Spinal cord (tissue), 10 donors: Measurements from ENCODE around the gene CLTA. TPM values are rescaled to one million over a fixed set of nuclear protein-coding genes. Genes with fewer than 3 reads are reported as not detected.
"Not testable (repeated sequence)": the region's sequence is repeated elsewhere in the genome, so short reads cannot be mapped to it uniquely, and the experiment has no call there.

Experiments
- DNase-seq, 6 donors: peaks; one replicate each; pipeline versions ENCODE4 v3.0.0 to v3.0.0-alpha.2; 2013 to 2015; ENCODE audit warnings: low spot score in 6 of 6, low read depth in 4 of 6
- H3K27ac ChIP-seq: one replicate; pipeline ENCODE4 v1.5.1; 2013; ENCODE audit warnings: low read depth, low read length, control low read depth
- H3K27me3 ChIP-seq: one replicate; pipeline ENCODE4 v1.6.1; 2013; ENCODE audit warnings: low read length; ENCODE audit not compliant: control insufficient read depth, insufficient read depth
- H3K36me3 ChIP-seq: one replicate; pipeline ENCODE4 v1.6.1; 2013; ENCODE audit warnings: low read length; ENCODE audit not compliant: control insufficient read depth, insufficient read depth
- H3K4me1 ChIP-seq: one replicate; pipeline ENCODE4 v1.6.1; 2013; ENCODE audit warnings: low read length; ENCODE audit not compliant: control insufficient read depth, insufficient read depth
- H3K4me3 ChIP-seq: one replicate; pipeline ENCODE4 v1.5.1; 2013; ENCODE audit warnings: low read depth, low read length, control low read depth
- H3K9me3 ChIP-seq: one replicate; pipeline ENCODE4 v1.6.1; 2013; ENCODE audit warnings: low read length; ENCODE audit not compliant: control insufficient read depth, insufficient read depth
- WGBS: methylation state at CpG from one replicate; pipeline ENCODE4 v1.1.5; 2013; ENCODE audit warnings: missing lambda C conversion rate; ENCODE audit not compliant: insufficient coverage; 5-methylcytosine and 5-hydroxymethylcytosine counted together
- polyA plus RNA-seq, 2 donors: library from polyadenylated mRNA; unstranded; fragments of 120-200 nt; gene quantifications; one replicate each; pipeline ENCODE4 v1.2.1, GENCODE V29; 2013; ENCODE audit not compliant: insufficient read length in 2 of 2
- total RNA-seq, 2 donors: library from RNA; depleted of rRNA in 1 of 2; stranded (reverse); fragments of 120-200 nt in 1 of 2; fragments of >200 nt in 1 of 2; gene quantifications; one replicate each; pipeline versions ENCODE4 v1.2.3 to v1.2.4, GENCODE V29; 2013 to 2014
- donor health status: healthy.

The CLTA gene
- total and polyA plus RNA-seq, 4 donors = 136 to 251 (median 236) TPM

DNA sequence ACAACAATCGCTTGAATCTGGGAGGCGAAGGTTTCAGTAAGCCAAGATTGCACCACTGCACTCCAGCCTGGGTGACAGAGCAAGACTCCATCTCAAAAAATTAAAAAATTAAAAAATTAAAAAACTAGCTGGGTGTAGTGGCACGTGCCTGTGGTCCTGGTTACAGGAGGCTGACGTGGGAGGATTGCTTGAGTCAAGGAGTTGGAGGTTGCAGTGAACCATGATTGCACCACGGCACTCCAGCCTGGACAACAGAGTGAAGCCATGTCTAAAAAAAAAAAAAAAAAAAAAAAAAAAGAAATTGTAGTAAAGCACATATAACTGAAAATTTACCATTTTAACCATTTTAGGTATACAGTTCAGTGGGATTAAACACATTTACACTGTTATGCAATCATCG lies 34.6 kb upstream of the CLTA start:
- WGBS = 100% methylated on average over 3 of the region's 6 CpGs
- no peak overlapping the region for H3K27ac ChIP-seq
- H3K4me3 ChIP-seq = no peak overlapping the region
- no peak for DNase-seq
- H3K9me3 ChIP-seq = no peaks in the 10 kb centered on the region
- H3K36me3 ChIP-seq = peaks cover 9% of the 10 kb centered on the region
- H3K4me1 ChIP-seq = peaks cover 16% of the 10 kb centered on the region
- no peaks in the 10 kb centered on the region for H3K27me3 ChIP-seq

DNA sequence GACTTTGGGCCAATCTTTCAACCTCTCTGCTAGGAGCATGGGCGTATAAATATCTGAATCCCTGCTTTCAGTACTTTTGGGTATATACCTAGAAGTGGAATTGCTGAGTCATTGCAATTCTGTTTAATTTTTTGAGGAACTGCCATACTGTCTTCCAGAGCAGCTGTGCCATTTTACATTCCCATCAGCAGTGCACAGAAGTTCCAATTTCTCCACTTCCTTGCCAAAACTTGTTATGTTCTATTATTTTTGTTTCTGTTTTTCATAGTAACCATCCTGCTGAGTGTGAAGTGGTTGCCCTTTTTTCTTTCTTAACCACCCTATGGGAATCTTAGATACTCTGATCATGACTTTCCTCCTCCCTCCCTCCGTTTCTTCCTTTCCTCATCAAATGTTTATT lies 32.6 kb upstream of the CLTA start:
- H3K27ac ChIP-seq = no peak overlapping the region
- DNase-seq = no peak
- H3K4me1 ChIP-seq = peaks cover 18% of the 10 kb centered on the region
- H3K9me3 ChIP-seq = no peaks in the 10 kb centered on the region
- H3K4me3 ChIP-seq = no peak overlapping the region
- no peaks in the 10 kb centered on the region for H3K27me3 ChIP-seq
- no peaks in the 10 kb centered on the region for H3K36me3 ChIP-seq
- no CpG with 5 or more reads among the region's 2 CpGs for WGBS

DNA sequence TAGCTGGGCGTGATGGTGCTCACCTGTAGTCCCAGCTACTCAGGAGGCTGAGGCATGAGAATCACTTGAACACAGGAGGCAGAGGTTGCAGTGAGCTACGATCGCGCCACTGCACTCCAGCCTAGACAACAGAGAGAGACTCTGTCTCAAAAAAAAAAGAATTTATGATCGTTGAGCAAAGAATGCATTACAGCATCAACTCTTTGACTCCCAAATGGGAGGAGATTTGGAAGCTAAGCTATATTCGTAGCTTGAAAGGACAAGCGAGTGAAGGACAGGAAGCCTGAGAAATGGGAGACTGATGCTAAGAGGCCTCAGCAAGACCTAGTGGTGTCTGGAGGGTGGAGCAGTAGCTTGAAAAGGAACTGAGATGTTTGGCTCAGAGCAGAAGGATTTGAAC lies 31.8 kb upstream of the CLTA start:
- Histone ChIP-seq H3K27ac (no peak overlapping the region), H3K9me3 (no peaks in the 10 kb centered on the region), H3K27me3 (no peaks in the 10 kb centered on the region), H3K36me3 (no peaks in the 10 kb centered on the region), H3K4me1 (peaks cover 26% of the 10 kb centered on the region), H3K4me3 (no peak overlapping the region)
- DNase-seq = no peak
- whole genome bisulfite sequencing = 92% methylated on average over 3 of the region's 7 CpGs

DNA sequence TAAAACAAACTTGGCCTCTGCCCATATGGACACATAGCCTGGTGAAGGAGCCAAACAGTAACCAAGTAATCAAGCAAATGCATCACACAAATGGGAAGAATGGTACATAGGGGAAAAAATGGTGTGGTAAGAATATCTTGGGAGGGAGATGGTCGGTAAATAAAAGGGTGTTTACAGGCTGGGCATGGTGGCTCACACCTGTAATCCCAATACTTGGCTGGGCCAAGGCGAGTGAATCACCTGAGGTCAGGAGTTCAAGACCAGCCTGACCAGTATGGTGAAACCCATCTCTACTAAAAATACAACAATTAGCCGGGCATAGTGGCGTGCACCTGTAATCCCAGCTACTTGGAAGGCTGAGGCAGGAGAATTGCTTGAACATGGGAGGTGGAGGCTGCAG lies 31.2 kb upstream of the CLTA start:
- not testable (repeated sequence) for H3K36me3 ChIP-seq, H3K27ac ChIP-seq, H3K27me3 ChIP-seq, H3K4me3 ChIP-seq, DNase-seq, H3K9me3 ChIP-seq
- peaks cover 31% of the 10 kb centered on the region for H3K4me1 ChIP-seq
- WGBS = 92% methylated on average over 2 of the region's 4 CpGs

DNA sequence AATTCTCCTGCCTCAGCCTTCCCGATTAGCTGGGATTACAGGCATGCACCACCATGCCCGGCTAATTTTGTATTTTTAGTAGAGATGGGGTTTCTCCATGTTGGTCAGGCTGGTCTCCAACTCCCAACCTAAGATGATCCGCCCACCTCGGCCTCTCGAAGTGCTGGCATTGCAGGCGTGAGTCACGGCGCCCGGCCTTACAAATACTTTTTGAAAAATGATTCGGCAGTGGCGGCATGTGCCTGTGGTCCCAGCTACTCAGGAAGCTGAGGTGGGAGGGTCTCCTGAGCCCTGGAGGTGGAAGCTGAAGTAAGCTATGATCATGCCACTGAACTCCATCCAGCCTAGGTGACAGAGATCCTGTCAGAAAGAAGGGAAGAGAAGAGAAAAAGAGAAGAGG lies 30.6 kb upstream of the CLTA start:
- 92% methylated on average over 6 of the region's 11 CpGs for WGBS
- not testable (repeated sequence) for DNase-seq, H3K36me3 ChIP-seq, H3K27ac ChIP-seq, H3K27me3 ChIP-seq, H3K4me3 ChIP-seq, H3K9me3 ChIP-seq
- peaks cover 31% of the 10 kb centered on the region for H3K4me1 ChIP-seq

DNA sequence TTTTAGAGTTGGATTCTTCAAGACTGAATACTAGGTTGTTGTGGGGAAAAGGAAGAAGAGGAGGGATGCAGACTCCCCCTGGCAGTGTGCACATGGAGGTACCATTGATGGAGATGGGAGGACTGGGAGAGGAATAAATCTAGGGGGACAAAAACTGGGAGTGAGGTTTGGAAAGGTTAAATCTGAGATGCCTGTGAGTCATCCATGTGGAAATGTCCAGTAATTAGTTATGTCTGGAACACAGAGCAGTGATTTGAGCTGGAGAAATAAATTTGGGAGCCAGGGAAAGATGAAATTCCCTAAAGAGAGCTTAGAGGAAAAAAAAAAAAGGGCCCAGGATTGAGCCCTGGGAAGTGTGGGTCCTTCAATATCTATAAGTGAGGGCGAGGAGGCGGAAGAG lies 29.5 kb upstream of the CLTA start:
- 95% methylated on average over 2 of the region's 2 CpGs for WGBS
- Histone ChIP-seq H3K27ac (peak overlapping the region; percentile 33), H3K4me3 (no peak overlapping the region), H3K4me1 (peaks cover 38% of the 10 kb centered on the region), H3K36me3 (no peaks in the 10 kb centered on the region), H3K9me3 (no peaks in the 10 kb centered on the region), H3K27me3 (no peaks in the 10 kb centered on the region)
- no peak for DNase-seq

DNA sequence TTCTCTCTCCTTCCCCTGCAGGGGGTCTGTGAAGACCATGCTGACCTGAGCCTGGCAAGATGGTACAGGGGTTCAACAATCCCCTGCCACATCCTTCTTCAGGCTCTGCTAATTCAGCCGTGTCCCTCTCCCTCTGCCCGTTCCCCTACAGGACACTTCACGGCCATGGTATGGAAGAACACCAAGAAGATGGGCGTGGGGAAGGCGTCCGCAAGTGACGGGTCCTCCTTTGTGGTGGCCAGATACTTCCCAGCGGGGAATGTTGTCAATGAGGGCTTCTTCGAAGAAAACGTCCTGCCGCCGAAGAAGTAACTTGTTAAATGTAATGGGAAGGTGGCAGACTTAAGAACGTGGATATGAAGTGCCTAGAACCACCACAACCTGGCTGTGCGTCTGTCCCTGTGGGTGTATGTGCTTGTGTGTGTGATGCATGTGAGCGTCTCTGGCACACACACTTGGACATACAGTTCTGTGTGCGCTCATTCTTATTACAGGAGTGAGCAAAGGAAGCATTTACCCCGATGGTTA lies 28.4 kb upstream of the CLTA start:
- Histone ChIP-seq H3K27me3 (no peaks in the 10 kb centered on the region), H3K36me3 (no peaks in the 10 kb centered on the region), H3K4me3 (no peak overlapping the region), H3K9me3 (no peaks in the 10 kb centered on the region), H3K4me1 (peaks cover 45% of the 10 kb centered on the region), H3K27ac (peak overlapping the region; percentile 90)
- WGBS = 82% methylated on average over 14 of the region's 17 CpGs
- no peak for DNase-seq

DNA sequence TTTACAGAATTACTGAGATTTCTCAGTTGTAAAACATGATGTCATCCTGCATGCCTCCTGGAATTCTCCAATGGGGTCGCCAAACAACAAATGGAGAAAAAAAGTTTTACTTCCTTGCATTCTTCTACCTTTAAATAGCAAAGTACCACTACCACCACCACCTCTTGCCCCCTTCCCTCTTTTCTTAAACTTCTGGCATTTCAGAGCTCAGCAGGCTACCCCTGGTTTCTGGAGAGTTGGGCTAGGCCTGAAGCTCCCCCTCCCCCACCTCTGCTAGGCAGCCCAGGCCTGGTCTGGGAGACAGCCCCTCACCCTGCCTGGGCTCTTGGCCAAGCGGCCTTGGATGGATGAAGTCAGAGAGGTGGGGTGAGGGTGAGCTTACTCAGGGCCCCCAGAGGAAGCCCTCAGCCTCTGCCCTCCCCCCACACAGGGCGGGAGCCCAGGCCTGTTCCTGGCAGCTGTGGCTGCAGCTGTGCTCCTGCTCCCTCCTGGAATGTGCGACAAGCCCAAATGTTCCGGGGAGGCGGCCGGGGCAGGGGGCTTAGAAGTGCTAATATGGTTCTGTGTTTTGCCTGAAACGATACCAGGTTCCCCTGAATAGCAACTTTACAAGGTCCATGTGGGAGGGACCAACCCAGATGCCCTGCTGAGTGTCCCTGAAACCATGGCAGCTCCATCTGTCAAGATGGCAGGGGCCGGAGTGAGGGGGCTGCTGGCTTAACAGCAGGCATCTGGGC lies 27.5 kb upstream of the CLTA start:
- DNase-seq = peak in 5 of 6 donors; percentile 77 to 95 (median 85)
- 20% methylated on average over 7 of the region's 9 CpGs for WGBS

DNA sequence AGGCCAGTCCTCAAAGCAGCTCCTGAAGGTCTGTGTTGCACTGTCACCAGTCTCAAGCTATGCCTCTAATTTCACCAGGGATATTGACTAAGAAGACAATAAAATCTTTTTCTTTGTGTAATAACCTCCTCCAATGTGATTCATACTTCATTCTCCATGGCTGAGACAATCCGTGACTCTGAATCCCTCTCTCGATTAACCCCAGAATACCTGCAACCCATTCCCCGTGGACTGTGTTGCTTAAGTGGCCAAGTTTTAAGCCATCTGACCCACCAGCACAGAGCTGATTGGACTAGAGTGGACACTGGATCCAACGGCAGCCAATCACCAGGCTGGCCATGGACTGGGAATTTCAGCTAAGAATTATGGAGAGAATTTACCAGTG lies 26.9 kb upstream of the CLTA start:
- DNase-seq = no peak
- no peaks in the 10 kb centered on the region for H3K36me3 ChIP-seq
- no peaks in the 10 kb centered on the region for H3K9me3 ChIP-seq
- H3K27ac ChIP-seq = peak overlapping the region; percentile 90
- H3K4me1 ChIP-seq = peaks cover 45% of the 10 kb centered on the region
- no peaks in the 10 kb centered on the region for H3K27me3 ChIP-seq
- WGBS = 50% methylated on average over 4 of the region's 4 CpGs
- no peak overlapping the region for H3K4me3 ChIP-seq

More for the DNA sequence above, 27.5 kb upstream of the CLTA start:
- peaks cover 45% of the 10 kb centered on the region for H3K4me1 ChIP-seq
- H3K27ac ChIP-seq = peak overlapping the region; percentile 90
- no peaks in the 10 kb centered on the region for H3K36me3 ChIP-seq
- H3K9me3 ChIP-seq = no peaks in the 10 kb centered on the region
- no peak overlapping the region for H3K4me3 ChIP-seq
- H3K27me3 ChIP-seq = no peaks in the 10 kb centered on the region

DNA sequence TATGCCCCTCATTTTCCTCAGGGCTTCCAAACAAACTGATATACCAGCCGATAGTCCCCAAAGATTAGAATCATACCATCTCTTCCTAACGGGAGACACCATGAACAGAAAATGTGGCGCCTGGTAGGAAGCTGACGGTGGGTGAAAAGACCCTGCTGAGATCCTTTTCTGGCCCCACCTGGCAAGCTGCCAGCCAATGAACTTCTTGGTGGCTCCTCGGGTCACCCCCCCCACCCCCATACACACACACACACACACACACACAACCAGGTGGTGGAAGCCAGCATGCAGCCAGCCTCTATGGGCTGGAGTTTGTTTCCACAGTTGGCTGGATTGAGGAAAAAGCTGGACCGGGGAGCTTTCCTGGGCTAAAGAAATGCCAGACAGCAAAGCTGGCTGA lies 26.3 kb upstream of the CLTA start:
- DNase-seq = peak in 2 of 6 donors; percentile 30 to 32
- no peaks in the 10 kb centered on the region for H3K27me3 ChIP-seq
- no peaks in the 10 kb centered on the region for H3K9me3 ChIP-seq
- H3K4me1 ChIP-seq = peaks cover 45% of the 10 kb centered on the region
- peak overlapping the region; percentile 90 for H3K27ac ChIP-seq
- no peak overlapping the region for H3K4me3 ChIP-seq
- 33% methylated on average over 1 of the region's 6 CpGs for WGBS
- H3K36me3 ChIP-seq = no peaks in the 10 kb centered on the region
